HCT116 (cell line): ENCODE data around the gene TXN. TPM values are rescaled to one million over a fixed set of nuclear protein-coding genes. Genes with fewer than 3 reads are reported as not detected.
"Not testable (repeated sequence)": the region's sequence is repeated elsewhere in the genome, so short reads cannot be mapped to it uniquely, and the experiment has no call there.

Experiments
- ATAC-seq: fragments of 200-7000 bp; cut with Tn5 transposase; 2 replicates; pipeline ENCODE4 v1.9.1; 2020; ENCODE audit warnings: mild to moderate bottlenecking, moderate library complexity
- BruUV-seq: library from RNA; stranded (reverse); fragments of 400-500 nt; replicated peaks from 2 replicates; lab custom pipeline; 2021; lab: Mats Ljungman, UMichigan
- CTCF ChIA-PET: fragments of 300-600 bp; sonication (Branson Sonifier 250); formaldehyde crosslinking; loops from one replicate; lab custom pipeline; 2021; ENCODE audit warnings: antibody characterized with exemption; lab: Charles Lee
- POLR2A ChIA-PET: fragments of 300-600, 350-600 bp; sonication (Branson Sonifier 250); formaldehyde crosslinking; loops from one replicate; lab custom pipeline; 2021; ENCODE audit warnings: antibody characterized with exemption; lab: Charles Lee
- RAD21 ChIA-PET, 2 experiments: fragments of 300-600 bp; sonication (Branson Sonifier 250); formaldehyde crosslinking; loops; one replicate each; lab custom pipeline; 2023; ENCODE audit warnings: low total read pairs in 2 of 2; ENCODE audit not compliant: uncharacterized antibody in 2 of 2, unreplicated experiment in 2 of 2, low non-redundant PET in 1 of 2; lab: Charles Lee
- DNase-seq: peaks from one replicate; pipeline ENCODE4 v3.0.0-alpha.2; 2010; ENCODE audit warnings: low read depth, low spot score
- H2AFZ ChIP-seq: fragments of 200-600 bp; shearing (Covaris generic), sonication (generic); 2 replicates; pipeline ENCODE4 v1.6.1; 2017; ENCODE audit warnings: low read depth, mixed run types, mixed read lengths, antibody characterized with exemption, low read length; ENCODE audit not compliant: poor library complexity, severe bottlenecking
- H3K27ac ChIP-seq: 2 replicates; pipeline ENCODE4 v1.5.1; 2012; ENCODE audit warnings: low read depth, low read length
- H3K27me3 ChIP-seq: fragments of 200-600 bp; sonication (generic); 2 replicates; pipeline ENCODE4 v1.6.1; 2016; ENCODE audit warnings: mixed run types, low read length, mixed read lengths; ENCODE audit not compliant: insufficient read depth
- H3K36me3 ChIP-seq, 2 experiments: fragments of 200-500 bp in 1 of 2; fragments of 200-600 bp in 1 of 2; sonication (Bioruptor generic) in 1 of 2; sonication (generic) in 1 of 2; 2 replicates each; pipeline versions ENCODE4 v1.5.1 to v1.6.1; 2014 to 2016; ENCODE audit warnings: low read length in 2 of 2, inconsistent platforms in 1 of 2, mixed read lengths in 1 of 2, mixed run types in 1 of 2; ENCODE audit not compliant: insufficient read depth in 2 of 2, control insufficient read depth in 1 of 2
- H3K4me1 ChIP-seq, 2 experiments: fragments of 200-600 bp in 1 of 2; sonication (generic) in 1 of 2; 2 replicates each; pipeline versions ENCODE4 v1.5.1 to v1.6.1; 2012 to 2017; ENCODE audit warnings: low read length in 2 of 2, inconsistent platforms in 1 of 2, mild to moderate bottlenecking in 1 of 2, mixed read lengths in 1 of 2, mixed run types in 1 of 2, moderate library complexity in 1 of 2; ENCODE audit not compliant: insufficient read depth in 2 of 2, control insufficient read depth in 1 of 2
- H3K4me2 ChIP-seq: fragments of 200-600 bp; sonication (generic); 2 replicates; pipeline ENCODE4 v1.6.1; 2017; ENCODE audit warnings: mixed run types, low read length, mixed read lengths
- H3K4me3 ChIP-seq, 2 experiments: fragments of 200-600 bp in 1 of 2; sonication (generic) in 1 of 2; replicated peaks in 1 of 2; 2 replicates each; pipeline ENCODE4 v1.5.1; 2011 to 2016; ENCODE audit warnings: low read length in 2 of 2, control low read depth in 1 of 2, low read depth in 1 of 2, mild to moderate bottlenecking in 1 of 2, mixed read lengths in 1 of 2, mixed run types in 1 of 2
- H3K79me2 ChIP-seq: fragments of 200-600 bp; sonication (generic); 2 replicates; pipeline ENCODE4 v1.6.1; 2017; ENCODE audit warnings: mild to moderate bottlenecking, mixed run types, low read length, moderate library complexity, mixed read lengths; ENCODE audit not compliant: insufficient read depth
- H3K9ac ChIP-seq: fragments of 200-600 bp; sonication (generic); 2 replicates; pipeline ENCODE4 v1.6.1; 2016; ENCODE audit warnings: low read length, mixed read lengths
- H3K9me2 ChIP-seq: fragments of 200-600 bp; sonication (generic), shearing (Covaris generic); 2 replicates; pipeline ENCODE4 v1.6.1; 2017; ENCODE audit warnings: mixed run types, mild to moderate bottlenecking, moderate library complexity; ENCODE audit not compliant: insufficient read depth
- H3K9me3 ChIP-seq, 2 experiments: fragments of 200-500 bp in 1 of 2; fragments of 200-600 bp in 1 of 2; sonication (Bioruptor generic) in 1 of 2; sonication (generic) in 1 of 2; 2 replicates each; pipeline ENCODE4 v1.6.1; 2014 to 2017; ENCODE audit warnings: low read length in 2 of 2, mixed read lengths in 2 of 2, inconsistent platforms in 1 of 2, low read depth in 1 of 2, mild to moderate bottlenecking in 1 of 2, mixed run types in 1 of 2, moderate library complexity in 1 of 2; ENCODE audit not compliant: control insufficient read depth in 1 of 2, insufficient read depth in 1 of 2
- H4K20me1 ChIP-seq: fragments of 200-600 bp; sonication (generic), shearing (Covaris generic); 2 replicates; pipeline ENCODE4 v1.6.1; 2017; ENCODE audit warnings: mixed run types, mild to moderate bottlenecking, moderate library complexity; ENCODE audit not compliant: insufficient read depth
- ATF3 ChIP-seq: IDR thresholded peaks from 2 replicates; pipeline ENCODE4 v1.6.1; 2012
- EGR1 ChIP-seq: IDR thresholded peaks from 2 replicates; pipeline ENCODE4 v1.6.1; 2012; ENCODE audit warnings: low read depth
- ELF1 ChIP-seq: IDR thresholded peaks from 2 replicates; pipeline ENCODE4 v1.6.1; 2012; ENCODE audit warnings: low read depth, borderline replicate concordance
- FOSL1 ChIP-seq: IDR thresholded peaks from 2 replicates; pipeline ENCODE4 v1.6.1; 2012; ENCODE audit warnings: low read depth
- MAX ChIP-seq: IDR thresholded peaks from 2 replicates; pipeline ENCODE4 v1.6.1; 2012
- RAD21 ChIP-seq: IDR thresholded peaks from 2 replicates; pipeline ENCODE4 v1.6.1; 2012; ENCODE audit warnings: low read depth, mild to moderate bottlenecking
- SIN3A ChIP-seq: IDR thresholded peaks from 2 replicates; pipeline ENCODE4 v1.6.1; 2012; ENCODE audit warnings: low read depth
- SP1 ChIP-seq: IDR thresholded peaks from 2 replicates; pipeline ENCODE4 v1.6.1; 2012; ENCODE audit warnings: low read depth
- SRF ChIP-seq: IDR thresholded peaks from 2 replicates; pipeline ENCODE4 v1.6.1; 2012; ENCODE audit warnings: low read depth
- ZNF274 ChIP-seq: fragments of 200-500 bp; sonication (Bioruptor generic); IDR thresholded peaks from 2 replicates; pipeline ENCODE4 v1.6.1; 2014; ENCODE audit warnings: mild to moderate bottlenecking, low read depth, low read length, inconsistent platforms
- intact Hi-C: fragments of 100-400 bp; cut with micrococcal nuclease; formaldehyde crosslinking; loops from 2 replicates; pipeline ENCODE4 v1.10.0; 2022
- total RNA-seq: library from RNA; stranded (reverse); gene quantifications from one replicate; pipeline ENCODE4 v1.2.1, GENCODE V29; 2021; ENCODE audit not compliant: unreplicated experiment

TXN gene
- total RNA-seq, 1 experiment from 2014 or later, result 421 TPM

GRCh38 chr9:110205612-110206011, 50.7 kb downstream of the TXN start:
- ATAC-seq, BruUV-seq, H3K9me2 ChIP-seq, H3K4me2 ChIP-seq, H3K36me3 ChIP-seq, H3K9ac ChIP-seq, H3K4me1 ChIP-seq, H3K79me2 ChIP-seq, DNase-seq, H4K20me1 ChIP-seq, H3K27ac ChIP-seq, RAD21 ChIA-PET, H3K9me3 ChIP-seq, intact Hi-C loops, H3K4me3 ChIP-seq, H2AFZ ChIP-seq: not testable (repeated sequence)
- POLR2A ChIA-PET, result interaction anchor here (1.6 kb wide), 1 partner anchor 11 kb away, joined by 4 read pairs; no protein-coding TSS in a partner anchor
- H3K27me3 ChIP-seq, result peaks cover 11% of the 10 kb centered on the region
- CTCF ChIA-PET, result interaction anchor here (2.4 kb wide), 1 partner anchor 22 kb away, joined by 6 read pairs; no protein-coding TSS in a partner anchor

- Histone ChIP-seq H3K27ac (no peak overlapping the region), H4K20me1 (no peaks in the 10 kb centered on the region), H3K9ac (no peak overlapping the region), H3K4me1 (peaks cover 3 to 9% of the 10 kb centered on the region in 2 experiments; a peak in 2 of 4 replicates), H3K27me3 (peaks cover 5% of the 10 kb centered on the region), H3K36me3 (no peaks in the 10 kb centered on the region), H3K9me2 (no peaks in the 10 kb centered on the region), H3K9me3 (no peaks in the 10 kb centered on the region), H2AFZ (no peak overlapping the region), H3K79me2 (no peaks in the 10 kb centered on the region), H3K4me2 (no peak overlapping the region), H3K4me3 (no peak overlapping the region)
- ATAC-seq, result no peak
- ChIA-PET RAD21 (no interaction called here), POLR2A (no interaction called here), CTCF (no interaction called here)
- no peak for DNase-seq
- intact Hi-C loops, result no loop called here
- TF ChIP-seq ZNF274, result no peak
- BruUV-seq, result no TSS peak
Observed at GRCh38 chr9:110202232-110202631, 54.1 kb downstream of the TXN start.

- no peak overlapping the region for H2AFZ ChIP-seq
- DNase-seq, result no peak
- no peak for TF ChIP-seq MAX
- no peak for TF ChIP-seq ATF3
- TF ChIP-seq SRF, result no peak
- no peak for TF ChIP-seq SIN3A
- no peak for TF ChIP-seq SP1
- TF ChIP-seq RAD21, result no peak
- no peak for TF ChIP-seq ELF1
- TF ChIP-seq EGR1, result no peak
- TF ChIP-seq ZNF274, result no peak
- no peak for TF ChIP-seq FOSL1
- TF ChIP-seq, all 23 proteins: peak for 0
- Histone ChIP-seq H3K4me3 (no peak overlapping the region), H3K27ac (no peak overlapping the region), H3K4me1 (peaks cover 4 to 5% of the 10 kb centered on the region in 2 experiments; a peak in 3 of 4 replicates), H3K27me3 (no peaks in the 10 kb centered on the region; the same call in 1 of the 2 replicates), H3K9ac (no peak overlapping the region), H3K9me3 (no peaks in the 10 kb centered on the region), H3K36me3 (no peaks in the 10 kb centered on the region), H3K9me2 (no peaks in the 10 kb centered on the region), H3K4me2 (no peak overlapping the region), H3K79me2 (no peaks in the 10 kb centered on the region), H4K20me1 (no peaks in the 10 kb centered on the region)
- intact Hi-C loops, result no loop called here
- CTCF ChIA-PET, result no interaction called here
- no TSS peak for BruUV-seq
- no peak for ATAC-seq
- POLR2A ChIA-PET, result no interaction called here
- RAD21 ChIA-PET, result no interaction called here
Observed at GRCh38 chr9:110199643-110200042, 56.7 kb downstream of the TXN start.
